ENCODE measurements around the gene RAET1E.
"Not testable (repeated sequence)": the region's sequence is repeated elsewhere in the genome, so short reads cannot be mapped to it uniquely, and the experiment has no call there.

Gene RAET1E, protein sequence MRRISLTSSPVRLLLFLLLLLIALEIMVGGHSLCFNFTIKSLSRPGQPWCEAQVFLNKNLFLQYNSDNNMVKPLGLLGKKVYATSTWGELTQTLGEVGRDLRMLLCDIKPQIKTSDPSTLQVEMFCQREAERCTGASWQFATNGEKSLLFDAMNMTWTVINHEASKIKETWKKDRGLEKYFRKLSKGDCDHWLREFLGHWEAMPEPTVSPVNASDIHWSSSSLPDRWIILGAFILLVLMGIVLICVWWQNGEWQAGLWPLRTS

DNA sequence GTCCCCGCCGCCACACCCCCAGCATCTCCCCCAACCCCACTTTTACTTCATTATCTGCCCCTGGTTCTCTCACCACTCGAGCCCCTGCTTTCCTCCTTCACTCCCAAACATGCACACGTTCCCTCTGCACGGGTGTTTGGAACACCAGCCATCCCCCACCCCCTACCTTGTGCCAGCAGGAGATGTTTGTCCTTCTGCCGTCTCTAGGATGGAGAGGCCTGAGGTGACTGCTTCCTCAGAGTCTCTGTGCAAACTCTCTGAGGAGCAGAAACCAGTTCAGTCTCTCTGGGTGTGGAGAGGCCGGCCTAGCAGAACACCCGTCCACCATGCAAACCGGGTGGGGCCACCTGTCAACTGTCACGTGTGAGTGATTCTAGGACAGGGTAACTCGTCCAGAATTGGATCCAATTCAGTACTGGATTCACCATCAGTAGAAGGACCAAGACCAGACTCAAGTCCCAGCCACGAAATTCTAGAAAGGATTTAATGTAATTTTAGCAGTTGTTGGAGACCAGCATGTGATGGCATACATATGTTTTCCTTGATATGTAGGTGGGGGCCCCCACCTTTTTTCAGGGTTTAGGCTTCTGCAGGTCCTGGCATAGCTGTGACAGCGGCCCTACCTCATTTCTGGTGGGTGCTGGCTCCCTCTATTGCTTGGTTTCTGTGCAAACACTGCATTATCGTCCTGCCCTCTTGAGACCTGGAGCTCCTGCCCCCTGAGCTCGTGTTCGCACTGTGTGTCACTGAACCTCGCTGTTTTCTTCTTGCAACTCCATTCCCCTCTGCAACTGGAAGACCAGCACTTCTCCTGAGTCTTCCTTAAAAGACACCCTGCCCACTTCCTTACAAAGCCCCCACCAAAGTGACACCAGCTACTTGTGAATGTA is at the start of gene RAET1E:
Gene RAET1E, minus strand, starts transcription at position 259 of the 890 bp plus-strand sequence. CDS start 7,212 bp downstream, outside the sequence.
- H3K4me3 ChIP-seq (ENCODE audit: low read length): no peak within 1 kb of the TSS
- no peak for TF ChIP-seq CTCF (conservative IDR thresholded peaks at IDR 0.05; ENCODE audit: low read depth, low read length)

GRCh38 chr6:149947533-149947932 is 49.6 kb upstream of the RAET1E start:
- not testable (repeated sequence) for DNase-seq (ENCODE audit: low read depth)

More for the DNA sequence above, at the start of gene RAET1E:
- DNase-seq (ENCODE audit: low read depth): no peak

DNA sequence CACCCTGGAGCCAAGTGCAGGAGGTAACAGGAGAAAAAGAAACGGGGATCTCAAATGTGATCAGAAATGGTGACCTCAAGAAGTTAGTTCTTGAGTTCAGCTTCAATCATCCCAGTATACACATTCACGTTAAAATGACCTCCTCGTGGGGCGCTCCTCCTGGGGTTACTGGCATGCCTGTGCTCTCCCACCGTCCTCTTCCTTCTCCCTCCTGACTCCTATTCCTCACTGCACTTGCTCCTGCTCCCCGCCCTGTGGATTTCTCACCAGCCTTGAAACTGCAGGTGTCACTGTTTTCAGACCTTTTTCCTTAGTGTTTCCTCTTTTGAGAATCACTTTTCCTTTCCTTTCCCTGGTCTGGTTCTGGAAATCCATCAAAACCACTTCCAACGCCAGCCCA is 48.7 kb upstream of the RAET1E start:
- DNase-seq (ENCODE audit: low read depth); H3K4me3 ChIP-seq (ENCODE audit: low read length): not testable (repeated sequence)

More at GRCh38 chr6:149947533-149947932, 49.6 kb upstream of the RAET1E start:
- H3K4me3 ChIP-seq (ENCODE audit: low read length): not testable (repeated sequence)

GRCh38 chr6:149945276-149945675 is 47.4 kb upstream of the RAET1E start:
- DNase-seq (ENCODE audit: low read depth); H3K4me3 ChIP-seq (ENCODE audit: low read length): not testable (repeated sequence)

DNA sequence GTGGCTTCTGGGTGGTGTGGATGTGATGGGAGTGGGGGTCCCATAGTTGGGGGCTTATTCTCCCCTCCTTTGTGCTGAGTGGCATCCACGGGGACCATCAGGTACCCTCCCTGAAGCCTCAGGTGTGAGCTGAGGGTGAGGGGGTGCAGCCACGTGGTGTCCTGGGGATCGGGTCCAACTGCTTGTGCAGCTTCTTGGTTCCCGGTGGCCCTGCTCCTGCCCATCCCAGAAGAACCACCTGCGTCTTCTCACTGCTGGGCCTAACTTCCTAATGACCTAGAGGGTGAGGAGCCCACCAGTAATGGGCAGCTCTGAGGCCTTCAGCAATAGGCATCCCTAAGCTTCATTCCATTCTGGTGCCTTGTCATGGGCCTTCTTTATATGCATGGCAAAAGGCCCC is 45.4 kb upstream of the RAET1E start:
- not testable (repeated sequence) for DNase-seq (ENCODE audit: low read depth); H3K4me3 ChIP-seq (ENCODE audit: low read length)

GRCh38 chr6:149942461-149942829 is 44.5 kb upstream of the RAET1E start:
- peak overlapping the region; percentile 69 for H3K4me3 ChIP-seq (ENCODE audit: low read length)
- no peak for DNase-seq (ENCODE audit: low read depth)
- no peak for TF ChIP-seq CTCF (conservative IDR thresholded peaks at IDR 0.05; ENCODE audit: low read depth, low read length)

- no peak for TF ChIP-seq CTCF (conservative IDR thresholded peaks at IDR 0.05; ENCODE audit: low read depth, low read length)
- H3K4me3 ChIP-seq (ENCODE audit: low read length): peak within 1 kb of the TSS; percentile 69
- DNase-seq (ENCODE audit: low read depth): peak; percentile 70
Observed at GRCh38 chr6:149941583-149942460, 43.9 kb upstream of the RAET1E start, which contains the start of gene ULBP2. TSS of gene ULBP2 (plus strand) at chr6:149942014. CDS start at chr6:149942073, 59 bp downstream.

DNA sequence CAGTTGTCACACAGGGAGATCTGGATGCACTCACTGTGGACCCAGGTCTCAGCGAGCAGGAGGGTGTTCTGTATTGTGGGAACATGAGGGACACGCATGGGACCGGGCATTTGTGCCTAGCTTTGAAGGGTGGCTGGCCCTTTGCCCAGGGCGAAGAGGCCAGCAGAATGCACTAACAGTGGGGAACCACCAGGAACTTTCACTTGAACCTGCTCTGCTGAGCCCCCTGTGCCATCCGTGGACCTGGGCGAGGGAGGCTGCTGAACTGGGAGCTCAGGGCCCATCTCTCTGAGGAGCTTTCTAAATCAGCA is 42.7 kb upstream of the RAET1E start:
- no peak for DNase-seq (ENCODE audit: low read depth)
- no peak overlapping the region for H3K4me3 ChIP-seq (ENCODE audit: low read length)
- TF ChIP-seq CTCF (conservative IDR thresholded peaks at IDR 0.05; ENCODE audit: low read depth, low read length): no peak

Measured in retinal pigment epithelial cell (primary cell).